ENCODE results near the gene RGS6. TPM values are rescaled to one million over a fixed set of nuclear protein-coding genes. Genes with fewer than 3 reads are reported as not detected.

The RGS6 gene
- total and polyA plus RNA-seq, 7 donors: 0.19 to 1.6 (median 0.42) TPM

DNA sequence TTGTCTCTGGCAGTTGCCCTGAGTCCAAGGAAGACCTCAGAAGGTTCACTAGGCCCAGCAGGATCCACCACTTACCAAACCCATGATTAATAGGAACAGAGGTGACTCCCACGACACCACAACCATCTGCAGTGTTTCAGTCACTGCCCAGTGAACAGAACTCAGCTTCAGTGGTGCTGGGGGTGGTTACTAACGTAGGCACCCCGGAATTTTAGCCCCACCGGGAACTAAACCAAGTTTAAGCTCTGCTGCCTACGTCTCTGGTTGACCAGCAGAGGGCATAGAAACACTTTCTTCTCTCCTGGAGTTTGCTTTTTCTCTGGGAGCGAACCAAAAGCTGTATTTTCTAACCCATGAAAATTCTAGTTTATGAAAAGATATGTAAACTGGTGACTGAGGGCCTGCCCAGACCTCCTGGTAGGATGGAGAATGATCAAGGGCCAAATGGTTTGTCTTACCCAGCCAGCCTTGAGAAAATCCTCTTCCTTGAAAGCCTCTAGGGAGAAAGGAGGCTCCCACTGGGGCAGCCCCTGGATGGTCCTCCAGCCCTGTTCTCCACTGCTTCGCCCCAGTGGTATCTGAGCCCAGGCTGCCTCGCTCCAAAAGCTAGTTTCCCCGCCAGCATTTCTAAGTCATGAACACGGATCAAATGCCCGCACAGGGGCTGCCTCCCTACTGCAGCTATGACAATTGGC lies 581.9 kb downstream of the RGS6 start:
- Histone ChIP-seq H3K4me3 (no peak overlapping the region), H3K27ac (no peak overlapping the region), H3K27me3 (ENCODE audit: insufficient read depth in 3 of 3, low read length in 2 of 3) (no peaks in the 10 kb centered on the region), H3K4me1 (peaks cover 2% of the 10 kb centered on the region), H3K9me3 (no peaks in the 10 kb centered on the region), H3K36me3 (ENCODE audit: insufficient read depth in 1 of 2, low read depth in 1 of 2) (no peaks in the 10 kb centered on the region)
- DNase-seq: no peak
- intact Hi-C loops (cut with DNase I): loop anchor here in 1 of 2 donors (2.0 kb wide), 1 partner anchor 435 kb away; no protein-coding TSS in a partner anchor
- peak in 2 of 4 donors; percentile 37 to 46 for ATAC-seq
- 38 to 40% (median 38%) methylated on average over 11 of the region's 11 CpGs for WGBS, 3 donors
- TF ChIP-seq CTCF (IDR thresholded peaks at IDR 0.05): peak; percentile 59

- no peak for TF ChIP-seq CTCF (IDR thresholded peaks at IDR 0.05)
- intact Hi-C loops (cut with DNase I): loop anchor here (2.0 to 5.0 kb wide), 3 partner anchors 153 to 434 kb away; no protein-coding TSS in a partner anchor
- ATAC-seq (no peak), DNase-seq (no peak)
- no peak overlapping the region for H3K4me3 ChIP-seq
- H3K9me3 ChIP-seq: no peaks in the 10 kb centered on the region
- H3K27me3 ChIP-seq (ENCODE audit: insufficient read depth in 3 of 3, low read length in 2 of 3): no peaks in the 10 kb centered on the region
- WGBS, 3 donors: 83 to 84% (median 83%) methylated on average over 5 of the region's 5 CpGs
- H3K4me1 ChIP-seq: peaks cover 2% of the 10 kb centered on the region
- H3K36me3 ChIP-seq (ENCODE audit: insufficient read depth in 1 of 2, low read depth in 1 of 2): no peaks in the 10 kb centered on the region
- H3K27ac ChIP-seq: no peak overlapping the region
Observed at GRCh38 chr14:72514660-72515025, 582.4 kb downstream of the RGS6 start.

DNA sequence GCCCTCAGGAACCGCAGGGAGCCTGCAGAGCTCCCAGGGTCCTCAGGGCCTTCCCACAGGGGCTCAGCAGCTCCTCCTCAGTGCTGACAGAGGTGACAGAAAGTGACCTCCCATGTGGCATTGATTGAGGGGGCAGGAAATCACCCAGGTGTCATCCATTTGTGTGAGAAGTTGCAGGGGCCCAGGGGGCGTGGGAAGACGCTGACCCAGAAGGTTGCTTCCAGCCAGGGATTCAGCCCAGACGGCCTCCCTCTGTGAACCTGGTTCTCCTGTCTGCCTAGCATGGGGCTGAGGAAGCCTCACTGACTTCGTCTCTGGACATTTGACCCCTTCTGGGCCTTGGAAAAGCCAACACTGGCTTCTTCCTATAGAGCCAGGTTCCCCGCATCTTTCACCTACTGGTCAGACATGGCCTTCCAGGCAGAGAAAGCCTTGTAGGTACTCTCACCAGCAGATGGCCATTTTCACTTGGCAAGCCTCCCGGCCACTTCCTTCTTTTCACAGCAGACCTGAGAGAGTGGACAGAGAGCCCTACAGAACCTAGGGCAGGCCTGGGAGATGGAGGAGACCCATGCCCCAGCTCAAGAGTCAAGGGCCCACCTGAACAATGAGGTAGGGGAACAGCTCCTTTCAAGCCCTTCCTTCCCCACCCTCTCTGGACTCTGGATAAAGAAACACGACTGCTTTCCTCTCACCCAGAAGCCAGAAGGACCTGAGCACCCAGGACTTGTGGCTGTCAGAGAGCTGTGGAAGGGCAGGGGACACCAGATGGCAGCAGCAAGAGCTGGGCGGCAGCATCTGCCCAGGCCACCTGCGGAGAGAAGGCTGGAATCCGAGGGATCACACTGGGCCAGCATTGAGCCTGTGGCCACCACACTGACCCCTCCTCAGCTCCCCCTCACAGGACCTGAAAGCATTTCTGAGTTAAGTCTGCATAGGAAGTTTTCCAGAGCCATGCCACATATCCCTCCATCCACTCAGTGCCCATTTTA lies 583.8 kb downstream of the RGS6 start:
- 70 to 75% (median 75%) methylated on average over 11 of the region's 11 CpGs for WGBS, 3 donors
- no peak for TF ChIP-seq CTCF (IDR thresholded peaks at IDR 0.05)

GRCh38 chr14:72516936-72517700 lies 584.9 kb downstream of the RGS6 start:
- Histone ChIP-seq H3K4me1 (peaks cover 2% of the 10 kb centered on the region), H3K4me3 (no peak overlapping the region), H3K9me3 (peaks cover 8% of the 10 kb centered on the region), H3K36me3 (ENCODE audit: insufficient read depth in 1 of 2, low read depth in 1 of 2) (no peaks in the 10 kb centered on the region), H3K27me3 (ENCODE audit: insufficient read depth in 3 of 3, low read length in 2 of 3) (no peaks in the 10 kb centered on the region), H3K27ac (no peak overlapping the region)
- 55 to 59% (median 59%) methylated on average over 11 of the region's 11 CpGs for WGBS, 3 donors
- intact Hi-C loops (cut with DNase I): loop anchor here (1.0 to 5.0 kb wide), 4 partner anchors 150 to 432 kb away; no protein-coding TSS in a partner anchor
- DNase-seq: peak; percentile 63 to 65
- peak; percentile 84 to 92 (median 86) for ATAC-seq
- TF ChIP-seq CTCF (IDR thresholded peaks at IDR 0.05): peak; percentile 87

More for the DNA sequence above, 583.8 kb downstream of the RGS6 start:
- no peak for DNase-seq
- ATAC-seq: peak in 3 of 4 donors; percentile 6 to 20 (median 12)
- H3K4me1 ChIP-seq: peaks cover 2% of the 10 kb centered on the region
- H3K27me3 ChIP-seq (ENCODE audit: insufficient read depth in 3 of 3, low read length in 2 of 3): no peaks in the 10 kb centered on the region
- H3K4me3 ChIP-seq: no peak overlapping the region
- H3K27ac ChIP-seq: no peak overlapping the region
- H3K9me3 ChIP-seq: peaks cover 8% of the 10 kb centered on the region
- intact Hi-C loops (cut with DNase I): loop anchor here (1.0 to 5.0 kb wide), 5 partner anchors 151 to 433 kb away; no protein-coding TSS in a partner anchor
- no peaks in the 10 kb centered on the region for H3K36me3 ChIP-seq (ENCODE audit: insufficient read depth in 1 of 2, low read depth in 1 of 2)
